NCI-H146 (cell line): ENCODE measurements around the gene XXYLT1.
"Not testable (repeated sequence)": the region's sequence is repeated elsewhere in the genome, so short reads cannot be mapped to it uniquely, and the experiment has no call there.

Experiments used
- DNase-seq: peaks from one replicate; lab custom pipeline; 2025; lab: John Stamatoyannopoulos, UW

XXYLT1 gene

DNA sequence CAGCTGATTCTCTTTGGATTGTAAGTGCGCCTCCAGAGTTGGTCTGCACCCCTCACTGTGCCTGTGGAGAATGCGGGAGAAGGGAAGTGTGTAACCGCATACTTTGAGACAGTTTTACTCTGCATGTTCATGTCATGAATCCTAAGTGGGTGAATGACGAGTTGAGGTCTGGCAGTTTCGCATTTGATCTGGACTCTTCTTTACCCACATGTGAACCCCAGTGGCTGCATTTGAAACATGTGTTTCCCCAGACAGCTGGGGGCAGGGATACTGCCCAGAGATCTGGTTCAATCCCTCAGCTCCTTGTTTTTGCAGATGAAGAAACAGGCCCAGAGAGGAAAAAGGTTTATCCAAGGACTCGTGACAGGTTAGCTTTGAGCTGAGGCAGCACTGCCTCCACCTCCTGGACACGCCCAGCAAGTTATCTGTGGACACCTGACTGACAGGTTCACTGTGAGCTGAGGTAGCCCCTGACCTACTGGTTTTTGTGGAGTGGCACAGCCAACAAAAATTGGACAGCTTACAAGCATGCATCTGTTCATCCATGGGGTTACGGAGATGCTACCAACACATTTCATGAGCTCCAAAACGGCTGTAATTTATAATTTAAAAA lies 207.3 kb downstream of the XXYLT1 start:
- no peak for DNase-seq

DNA sequence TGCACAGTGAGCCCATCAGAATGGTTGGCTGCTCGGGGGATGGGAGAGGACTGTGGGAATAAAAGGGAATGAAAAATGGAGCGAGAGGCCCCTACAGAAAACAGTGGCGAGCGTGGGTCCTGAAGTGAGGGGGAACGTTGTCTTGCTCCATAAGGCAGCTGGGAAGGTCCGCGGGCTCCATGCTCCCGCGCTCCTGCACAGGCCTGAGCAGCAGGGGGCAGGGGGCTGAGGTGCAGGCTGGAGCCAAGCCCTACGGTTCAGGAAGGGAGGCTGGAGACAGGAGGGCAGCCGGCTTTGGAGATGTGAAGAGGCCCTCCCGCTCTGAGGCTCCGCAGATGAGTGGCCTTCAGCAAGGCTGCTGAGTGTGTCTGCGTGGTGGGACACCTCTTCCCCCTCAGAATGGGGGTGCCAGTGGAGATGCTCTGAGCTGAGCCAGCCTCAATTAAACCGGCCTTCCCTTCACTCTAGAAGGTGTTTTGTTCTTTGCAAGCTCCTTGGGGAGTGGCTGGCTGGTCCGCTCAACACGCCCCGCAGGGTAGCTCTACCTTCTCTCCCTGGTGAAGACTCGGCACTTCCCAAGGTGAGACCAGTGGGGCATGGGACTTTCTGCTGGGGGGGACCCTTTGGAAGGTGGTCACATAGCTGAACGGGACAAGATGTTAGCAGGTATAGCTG lies 208.0 kb downstream of the XXYLT1 start:
- no peak for DNase-seq

DNA sequence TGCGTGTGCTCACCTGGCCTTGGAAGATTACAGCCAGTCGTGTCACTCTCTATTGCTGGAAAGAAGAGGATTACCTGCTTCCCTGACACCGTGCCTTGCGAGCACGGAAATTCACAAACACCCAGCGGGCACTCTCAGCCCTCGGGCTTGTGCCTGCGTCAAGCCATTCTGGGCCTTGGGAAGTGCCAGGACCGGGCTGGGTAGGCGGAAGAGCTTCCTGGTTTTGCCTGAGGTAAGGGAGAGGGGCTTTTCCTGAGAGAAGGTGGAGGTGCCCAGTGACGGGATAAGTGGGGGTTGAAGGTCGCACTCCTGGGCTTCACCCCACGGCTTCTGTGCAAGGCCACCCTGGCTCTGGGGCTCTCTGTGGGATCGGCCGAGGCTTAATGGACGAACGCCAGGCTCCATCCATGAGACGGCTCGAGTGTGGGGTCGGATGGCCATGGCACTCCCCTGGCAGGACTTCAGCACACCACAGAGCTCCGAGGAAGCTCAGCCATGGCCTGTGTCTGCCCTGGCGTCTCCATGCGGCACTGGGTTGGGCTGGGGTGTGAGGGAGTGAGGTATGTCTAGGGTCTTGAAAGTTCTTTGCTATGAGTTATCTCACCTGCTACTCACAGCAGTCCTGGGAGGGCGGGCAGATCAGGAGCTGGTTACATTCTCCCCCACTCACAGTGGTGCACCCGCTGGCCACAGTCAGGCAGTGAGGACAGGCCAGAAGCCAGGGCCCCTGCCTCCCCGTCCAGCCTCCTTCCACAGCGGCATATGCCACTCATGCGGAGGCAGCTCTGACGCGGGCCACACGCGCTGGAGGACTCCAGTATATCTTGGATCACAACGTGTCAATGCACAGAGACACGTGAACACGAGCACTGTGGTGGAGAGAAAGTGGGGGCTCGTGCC lies 209.0 kb downstream of the XXYLT1 start:
- DNase-seq, result no peak

DNA sequence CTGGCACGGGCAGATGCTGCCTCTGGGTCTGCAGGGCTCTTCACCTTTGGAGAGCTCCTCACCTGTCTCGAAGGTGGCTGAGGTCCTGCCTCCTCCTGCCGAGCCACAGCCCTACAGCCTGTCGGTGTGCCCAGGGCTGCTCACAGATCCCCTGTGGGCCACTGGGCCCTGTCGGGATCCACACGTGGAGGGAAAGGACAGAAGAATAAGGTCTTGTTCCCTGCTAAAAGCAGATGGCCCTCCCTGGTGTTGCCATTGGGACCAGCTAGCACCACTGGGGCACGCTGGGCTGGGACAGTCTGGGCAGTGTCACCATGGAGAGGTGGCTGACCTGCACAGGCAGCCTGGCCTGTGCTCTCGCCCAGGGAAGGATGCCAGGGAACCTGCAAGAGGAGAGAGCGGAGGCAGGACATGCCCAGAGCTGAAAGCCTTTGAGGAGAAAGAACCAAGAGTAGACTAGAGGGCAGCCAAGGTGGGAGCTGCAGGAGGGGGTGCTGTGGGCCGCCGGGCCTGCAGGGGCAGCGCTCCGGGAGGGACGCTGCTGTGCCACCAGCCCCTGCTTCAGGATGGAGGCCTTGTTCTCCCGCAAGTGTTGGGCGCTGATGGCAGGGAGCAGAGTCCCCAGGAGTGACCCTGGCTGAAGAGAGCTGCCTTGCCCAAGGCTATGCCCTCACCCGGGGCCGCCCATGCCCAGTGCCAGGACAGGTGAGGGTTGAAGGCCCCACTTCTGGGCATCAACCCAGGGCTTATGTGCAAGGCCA lies 210.2 kb downstream of the XXYLT1 start:
- DNase-seq, result no peak

GRCh38 chr3:195060217-195060481 lies 210.8 kb downstream of the XXYLT1 start:
- DNase-seq, result no peak

- no peak for DNase-seq
Measured at GRCh38 chr3:195059471-195060216, 211.3 kb downstream of the XXYLT1 start.

GRCh38 chr3:195059006-195059350 lies 212.0 kb downstream of the XXYLT1 start:
- no peak for DNase-seq

DNA sequence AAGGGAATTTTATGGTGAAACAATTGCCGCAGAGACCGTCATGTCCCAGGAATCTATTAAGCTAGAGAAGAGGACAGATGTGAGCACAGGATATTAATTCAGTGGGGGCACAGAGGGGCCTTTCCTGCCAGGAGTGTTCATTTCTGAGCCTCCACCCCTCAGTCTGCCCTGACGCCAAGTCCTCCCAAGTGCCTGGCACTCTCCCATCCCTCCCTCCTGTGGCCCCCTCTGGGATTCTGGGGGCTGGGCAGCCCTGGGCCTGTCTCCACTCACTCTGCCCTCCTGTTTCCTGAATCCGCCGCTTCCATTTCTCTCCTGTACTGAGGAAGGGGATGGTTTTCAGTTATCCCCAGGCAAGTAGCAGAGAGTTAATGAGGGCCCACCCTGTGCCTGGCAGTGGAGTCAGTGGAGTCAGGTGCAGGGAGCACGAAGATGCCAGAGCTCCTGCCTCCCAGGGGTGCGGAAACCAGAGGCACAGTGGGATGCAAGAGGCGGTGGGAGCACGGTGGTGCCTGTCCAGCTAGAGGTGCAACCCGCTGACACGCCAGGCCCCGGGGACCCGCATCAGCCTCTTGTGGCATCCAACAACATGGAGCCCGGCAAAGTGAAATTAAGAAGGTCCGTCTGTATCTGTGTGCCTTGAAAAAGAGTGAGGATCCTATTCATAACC lies 212.5 kb downstream of the XXYLT1 start:
- no peak for DNase-seq

DNA sequence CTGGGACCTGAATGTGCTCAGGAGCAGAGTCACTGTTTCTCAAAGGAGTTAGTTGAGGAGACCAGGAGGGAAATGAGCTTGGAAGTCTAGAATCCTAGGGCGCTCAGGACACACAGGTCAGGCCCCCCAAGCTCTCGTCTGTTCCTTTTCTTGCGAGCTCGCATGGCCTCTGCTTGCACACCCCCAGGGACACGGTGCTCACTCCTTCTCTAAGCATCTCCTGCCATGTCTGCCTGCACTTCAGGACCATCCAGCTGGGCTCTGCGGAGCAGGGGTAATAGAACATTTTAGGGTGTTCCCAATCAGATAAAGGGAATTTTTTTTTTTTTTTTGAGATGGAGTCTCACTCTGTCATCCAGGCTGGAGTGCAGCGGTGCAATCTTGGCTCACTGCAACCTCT lies 213.2 kb downstream of the XXYLT1 start:
- DNase-seq, result no peak

DNA sequence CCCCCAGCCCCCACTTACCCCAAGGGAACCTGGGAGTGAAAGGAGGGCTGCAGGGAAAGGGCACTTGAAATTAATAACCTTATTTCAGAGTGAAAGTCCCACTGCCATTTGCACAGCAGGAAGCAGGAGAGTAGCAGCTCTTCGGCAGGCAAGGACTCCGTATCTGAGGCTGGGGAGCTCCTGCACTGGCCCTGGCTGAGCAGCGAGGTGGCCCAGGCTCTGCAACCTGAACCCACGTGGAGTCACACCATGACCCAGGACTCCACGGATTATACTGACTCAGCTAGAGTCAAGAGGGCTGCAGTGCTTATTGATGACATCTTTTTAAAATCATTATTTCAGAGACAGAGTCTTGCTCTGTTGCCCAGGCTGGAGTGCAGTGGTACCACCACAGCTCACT lies 214.5 kb downstream of the XXYLT1 start:
- DNase-seq, result no peak

DNA sequence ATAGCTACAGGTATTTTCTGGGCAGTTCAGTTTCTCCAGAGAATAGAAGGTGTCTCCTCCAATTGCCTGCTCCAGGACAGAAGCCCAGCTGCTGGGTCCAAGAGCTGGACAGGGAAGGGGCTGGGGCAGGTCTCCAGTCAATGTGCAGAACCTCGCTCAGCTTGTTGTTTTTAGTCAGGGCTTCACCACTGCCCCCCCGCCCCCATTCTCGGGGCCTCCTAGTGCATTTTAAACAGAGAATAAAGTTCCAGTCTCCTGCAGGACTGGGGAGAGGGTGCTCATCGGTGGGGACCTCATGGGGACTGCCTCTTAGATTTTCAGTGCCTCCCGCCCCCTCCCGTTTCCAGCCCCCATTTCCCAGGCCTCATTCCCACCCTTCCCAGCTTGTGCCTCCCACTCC lies 216.6 kb downstream of the XXYLT1 start:
- no peak for DNase-seq

GRCh38 chr3:195052939-195053338 lies 218.0 kb downstream of the XXYLT1 start:
- no peak for DNase-seq

- not testable (repeated sequence) for DNase-seq
Measured at GRCh38 chr3:195050296-195050695, 220.7 kb downstream of the XXYLT1 start.

- DNase-seq, result no peak
Measured at GRCh38 chr3:195048059-195048905, 222.7 kb downstream of the XXYLT1 start.

- no peak for DNase-seq
Measured at GRCh38 chr3:195047536-195047935, 223.4 kb downstream of the XXYLT1 start.

- no peak for DNase-seq
Measured at GRCh38 chr3:195046441-195046840, 224.5 kb downstream of the XXYLT1 start.

DNA sequence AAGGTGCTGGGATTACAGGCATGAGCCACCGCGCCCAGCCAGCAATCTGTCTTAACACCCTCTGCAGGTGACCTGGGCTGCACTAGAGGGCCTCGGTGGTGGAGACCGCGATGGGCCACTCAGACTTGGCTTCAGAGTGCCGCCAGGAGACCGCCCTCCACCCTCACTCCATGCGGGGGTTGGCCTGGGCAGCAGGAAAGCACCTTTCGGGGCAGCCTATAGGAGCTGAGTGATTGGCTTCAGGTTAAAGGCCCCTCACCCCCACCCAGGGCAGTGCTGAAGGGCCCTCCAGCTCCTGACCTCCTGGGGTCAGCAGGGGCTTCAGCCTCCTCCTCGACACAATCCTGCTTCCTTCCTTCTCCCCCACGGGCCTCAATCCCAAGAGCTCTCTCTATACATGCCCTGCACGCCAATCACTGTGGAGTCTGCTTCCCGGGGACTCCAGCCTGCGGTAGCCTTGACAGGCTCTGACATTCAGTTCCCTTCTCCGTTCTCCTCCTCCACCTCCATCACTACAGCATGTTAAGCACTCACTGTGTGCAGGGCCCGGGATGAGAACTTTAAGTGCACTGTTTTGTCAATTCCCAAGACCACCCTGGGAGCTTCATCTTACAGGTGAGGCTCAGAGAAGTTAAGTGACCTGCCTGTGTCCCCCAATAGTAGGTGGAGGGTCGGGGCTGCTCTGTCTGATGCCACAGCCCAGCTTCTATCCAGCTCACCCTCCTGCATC lies 225.3 kb downstream of the XXYLT1 start:
- DNase-seq, result no peak

DNA sequence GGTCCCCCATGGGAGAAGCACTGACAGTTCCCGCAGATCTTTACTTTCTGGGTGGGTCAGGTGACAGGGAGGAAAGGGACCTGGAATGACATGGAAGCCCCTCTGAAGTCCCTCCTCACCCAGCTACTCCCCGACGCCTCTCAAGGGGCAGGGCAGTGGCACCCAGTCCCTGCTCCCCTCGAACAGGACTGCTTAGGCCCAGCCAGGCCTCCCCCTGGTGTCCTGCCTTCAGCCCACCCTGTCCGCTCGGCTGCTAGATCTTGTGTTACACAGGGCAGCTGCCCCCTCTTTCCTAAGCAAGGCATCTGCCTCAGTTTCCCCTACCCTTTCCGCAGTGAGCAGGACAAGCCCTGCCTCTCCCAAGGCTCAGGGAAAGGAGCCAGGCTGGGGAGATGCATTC lies 226.5 kb downstream of the XXYLT1 start:
- DNase-seq, result no peak

DNA sequence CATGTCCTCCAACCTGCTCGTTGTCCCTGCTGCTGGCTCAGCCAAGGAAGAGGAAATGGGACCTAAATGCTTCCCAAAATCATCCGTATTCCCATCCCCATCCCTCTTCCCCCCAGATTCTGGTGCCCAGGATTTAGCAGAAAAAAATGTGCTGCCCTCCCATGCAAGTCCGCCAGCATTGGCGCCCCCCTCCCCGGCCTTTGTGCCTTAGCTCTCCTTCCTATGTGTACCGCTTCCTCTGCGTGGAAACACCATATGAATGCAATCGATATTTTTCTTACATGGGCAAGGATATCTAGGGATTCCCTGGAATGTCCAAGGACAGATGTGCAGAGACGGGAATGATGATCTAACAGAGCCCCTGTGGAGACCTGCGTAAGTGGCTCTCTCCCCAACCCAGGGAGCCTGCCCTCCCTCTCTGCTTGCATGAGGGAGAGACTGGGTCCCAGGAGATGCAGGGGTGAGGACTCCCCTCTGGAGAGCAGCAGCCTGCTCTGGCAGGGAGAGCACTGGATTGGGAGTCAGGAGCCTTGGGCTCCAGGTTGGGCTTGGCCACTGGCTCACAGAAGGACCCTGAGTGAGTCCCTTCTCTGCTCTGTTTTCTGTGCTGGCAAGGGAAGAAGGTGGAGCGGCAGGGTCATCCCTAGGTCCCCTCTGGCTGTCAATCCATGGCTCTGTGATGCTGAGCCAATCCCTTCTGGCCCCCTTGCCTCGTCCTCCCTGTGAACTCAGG lies 227.2 kb downstream of the XXYLT1 start:
- DNase-seq, result no peak
